Ecto neural progenitor cell (in vitro differentiated cells): ENCODE measurements around the gene ZNF12.
"Not testable (repeated sequence)": the region's sequence is repeated elsewhere in the genome, so short reads cannot be mapped to it uniquely, and the experiment has no call there.

ENCODE experiments used
- DNase-seq: peaks from one replicate; pipeline ENCODE4 v3.0.0-alpha.2; 2018; ENCODE audit warnings: low spot score

The ZNF12 gene

DNA sequence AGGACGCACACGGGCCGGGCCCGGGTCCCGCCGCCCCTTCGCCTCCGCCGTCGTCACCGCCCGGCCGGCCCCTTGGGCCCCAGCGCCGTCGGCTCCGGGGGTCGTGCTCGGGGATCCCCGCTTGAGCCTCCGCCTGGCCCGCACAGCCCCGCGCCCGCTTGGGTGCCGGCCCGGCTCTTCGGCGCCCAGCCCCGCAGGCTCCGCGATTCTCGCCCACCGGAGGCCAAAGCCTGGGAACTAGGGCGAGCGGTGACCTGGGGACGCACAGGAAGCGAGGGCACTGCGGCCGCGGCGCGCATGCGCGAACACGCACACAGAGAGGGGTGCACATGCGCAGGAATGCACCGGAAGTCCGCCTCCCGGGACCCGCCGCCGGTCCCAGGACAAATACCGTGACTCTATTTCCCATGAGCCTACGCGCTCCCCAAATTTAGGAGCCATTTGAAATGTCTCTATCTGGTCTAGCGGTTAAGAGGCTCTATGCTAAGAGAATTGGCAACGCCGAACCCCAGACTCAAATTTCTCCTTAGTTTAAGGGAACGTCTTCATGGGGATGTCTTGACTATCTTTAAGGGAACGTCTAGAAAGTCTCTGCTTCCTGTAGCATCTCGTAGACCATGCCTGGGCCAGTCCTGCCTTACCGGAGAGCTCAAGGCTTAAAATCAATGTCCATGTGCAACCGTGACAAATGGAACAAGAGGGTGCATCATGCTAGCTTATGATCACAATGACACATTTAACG is at the start of gene ZNF12:
Gene ZNF12, minus strand, starts transcription at position 282 of the 742 bp plus-strand sequence. CDS start 1,774 bp downstream, outside the sequence.
- peak; percentile 97 for DNase-seq

DNA sequence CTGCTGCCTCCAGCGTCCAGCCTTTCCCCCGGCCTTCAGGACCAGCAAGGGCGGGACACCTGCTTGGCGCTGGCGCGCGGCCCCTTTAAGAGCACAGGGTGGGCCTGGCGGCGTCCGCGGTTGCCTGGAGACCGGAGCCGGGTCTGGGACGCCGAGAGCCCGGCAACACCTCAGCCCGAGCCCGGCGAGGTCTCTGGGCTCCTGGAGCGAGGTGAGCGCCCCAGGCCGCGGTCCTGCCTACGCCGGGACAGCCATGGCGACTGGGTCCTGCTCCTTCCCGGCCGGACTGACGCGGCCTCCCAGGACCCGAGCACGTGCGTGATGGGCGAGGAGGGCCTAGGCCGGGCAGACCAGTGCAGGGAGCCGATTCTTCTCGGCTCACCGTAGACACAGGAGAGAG is 47.2 kb upstream of the ZNF12 start, which contains the start of gene RSPH10B2:
Gene RSPH10B2, plus strand, starts transcription at position 140 of the 400 bp plus-strand sequence. CDS start 3,575 bp downstream, outside the sequence.
- DNase-seq = not testable (repeated sequence)

DNA sequence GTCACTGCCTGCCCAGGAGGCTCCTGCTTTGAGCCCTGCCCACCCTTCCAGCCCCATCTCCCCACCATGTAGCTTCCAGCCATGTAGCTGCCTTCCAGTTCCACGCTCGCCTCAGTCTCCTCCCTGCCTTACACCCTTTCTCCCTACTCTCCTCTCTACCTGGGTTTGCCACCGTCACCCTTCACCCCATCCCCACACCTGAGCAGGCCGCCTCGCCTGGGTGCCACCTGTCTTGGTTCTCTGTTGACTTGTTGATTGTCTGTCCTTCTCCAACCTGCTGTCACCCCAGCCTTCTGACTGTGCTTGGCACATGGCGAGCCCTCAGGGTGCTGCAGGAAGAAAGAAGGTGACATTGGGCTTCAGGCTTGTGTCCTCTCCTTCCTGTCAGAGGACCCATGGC is 43.4 kb upstream of the ZNF12 start:
- DNase-seq = not testable (repeated sequence)

DNA sequence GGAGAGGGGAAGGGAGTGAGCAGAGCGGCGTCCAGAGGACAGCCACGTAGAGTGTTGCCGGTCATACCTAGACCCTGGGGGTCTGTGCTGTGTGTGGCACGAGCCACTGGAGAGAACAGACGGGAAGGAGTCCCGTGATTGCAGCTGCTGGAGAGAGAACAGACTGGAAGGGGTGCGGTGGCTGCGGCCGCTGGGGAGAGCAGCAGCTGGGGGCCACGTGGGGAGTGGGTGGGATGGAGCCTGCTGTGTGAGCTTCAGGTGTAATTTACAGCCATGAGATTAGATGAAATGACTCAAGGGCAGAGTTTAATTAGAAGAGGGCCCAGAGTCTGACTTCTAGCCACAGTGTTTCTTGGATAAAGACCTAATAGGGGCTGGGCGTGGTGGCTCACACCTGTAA is 42.6 kb upstream of the ZNF12 start:
- not testable (repeated sequence) for DNase-seq

DNA sequence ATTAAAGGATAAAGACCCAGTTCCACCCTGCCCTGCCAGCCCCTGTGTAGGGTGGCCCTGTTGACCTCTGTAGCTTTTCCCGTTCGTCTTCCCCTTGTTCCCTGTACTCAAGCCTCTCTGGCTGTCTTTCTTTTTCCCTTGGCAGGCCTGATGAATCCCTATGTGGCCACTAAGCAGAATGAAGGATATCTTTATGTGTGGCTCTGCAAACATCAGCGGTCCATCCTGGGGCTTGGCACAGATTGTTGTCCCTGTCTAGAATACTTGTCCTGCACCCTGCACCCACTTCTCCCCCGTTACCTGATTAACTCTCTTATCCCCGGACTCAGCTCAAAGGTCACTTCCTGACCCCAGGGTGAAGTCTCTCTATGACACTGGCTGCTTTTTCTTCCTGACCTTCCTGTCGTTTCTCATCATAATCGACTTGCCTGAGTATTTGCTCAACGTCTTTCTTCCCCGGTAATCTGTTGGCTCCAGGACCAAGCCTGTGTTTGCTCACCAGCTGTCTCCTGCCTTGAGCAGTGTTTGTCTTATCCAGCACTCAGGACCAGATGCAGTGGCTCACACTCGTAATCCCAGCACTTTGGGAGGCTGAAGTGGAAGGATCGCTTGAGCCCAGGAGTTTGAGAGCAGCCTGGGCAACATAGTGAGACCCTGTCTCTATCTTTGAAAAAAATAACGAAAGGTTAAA is 37.8 kb upstream of the ZNF12 start:
- DNase-seq = not testable (repeated sequence)

DNA sequence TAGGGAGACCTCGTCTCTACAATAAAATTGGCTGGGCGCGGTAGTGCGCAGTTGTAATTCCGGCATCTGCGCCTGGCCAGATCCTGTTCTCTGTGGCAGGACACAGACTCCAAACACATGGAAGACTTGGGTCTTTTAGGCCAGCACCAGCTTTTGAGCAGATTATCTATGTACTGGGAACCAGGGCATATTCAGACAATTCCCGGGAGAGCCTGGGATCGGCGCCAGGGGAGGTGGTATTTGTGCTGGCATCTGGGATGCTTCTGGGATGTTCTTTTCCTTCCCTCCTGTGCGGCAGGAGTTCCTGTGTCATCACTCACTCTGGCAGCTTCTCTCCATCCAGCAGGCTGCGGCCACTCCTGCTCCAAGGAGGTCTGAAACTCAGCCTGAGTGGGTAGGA is 31.7 kb upstream of the ZNF12 start:
- not testable (repeated sequence) for DNase-seq

DNA sequence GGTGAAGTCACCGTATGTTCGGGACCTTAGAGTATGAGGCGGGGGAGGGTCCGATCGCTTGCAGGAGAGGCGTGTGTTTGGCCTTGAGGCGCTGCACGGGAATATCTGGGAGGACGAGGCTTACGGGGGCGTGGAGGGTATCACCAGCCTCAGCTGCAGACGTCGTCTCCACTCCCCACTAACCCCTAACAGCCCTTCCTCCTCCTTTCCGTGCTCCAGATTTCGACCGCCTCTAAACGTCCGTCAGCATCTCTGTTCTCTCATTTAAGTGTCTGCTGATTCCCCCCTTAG is 23.5 kb upstream of the ZNF12 start:
- DNase-seq = no peak

DNA sequence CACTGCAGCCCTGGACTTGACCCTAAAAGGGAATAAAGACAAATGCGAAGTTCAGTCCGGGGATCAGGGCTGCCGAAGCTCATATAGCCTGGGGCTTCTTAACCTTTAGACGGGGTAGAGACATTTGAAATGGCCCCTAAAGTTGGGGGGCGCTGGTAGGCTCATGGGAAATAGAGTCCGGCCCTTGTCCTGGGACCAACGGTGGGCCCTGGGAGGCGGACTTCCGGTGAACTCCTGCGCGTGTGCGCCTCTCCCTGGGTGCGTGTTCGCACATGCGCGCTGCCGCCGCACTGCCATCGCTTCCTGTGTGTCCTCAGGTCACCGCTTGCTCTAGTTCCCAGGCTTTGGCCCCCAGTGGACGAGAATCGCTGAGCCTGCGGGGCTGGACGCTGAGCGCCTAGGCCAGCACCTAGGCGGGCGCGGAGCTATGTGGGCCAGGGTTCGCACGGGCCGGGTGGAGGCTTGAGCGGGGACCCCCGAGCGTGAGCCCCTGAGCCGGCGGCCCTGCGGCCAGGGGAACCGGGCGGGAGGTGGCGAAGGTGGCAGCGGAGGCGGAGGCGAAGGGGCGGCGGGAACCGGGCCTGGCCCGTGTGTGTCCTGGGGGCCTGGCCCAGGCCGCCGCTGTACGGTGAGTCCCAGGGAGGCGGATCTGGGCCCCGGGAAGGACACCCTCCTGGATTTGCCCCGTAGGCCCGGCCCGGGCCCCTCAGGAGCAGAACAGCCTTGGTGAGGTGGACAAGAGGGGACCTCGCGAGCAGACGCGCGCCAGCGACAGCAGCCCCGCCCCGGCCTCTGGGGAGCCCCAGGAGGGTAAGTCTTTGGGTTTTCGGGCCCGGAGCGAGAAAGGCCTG is 23.0 kb upstream of the ZNF12 start:
- DNase-seq = peak; percentile 92

DNA sequence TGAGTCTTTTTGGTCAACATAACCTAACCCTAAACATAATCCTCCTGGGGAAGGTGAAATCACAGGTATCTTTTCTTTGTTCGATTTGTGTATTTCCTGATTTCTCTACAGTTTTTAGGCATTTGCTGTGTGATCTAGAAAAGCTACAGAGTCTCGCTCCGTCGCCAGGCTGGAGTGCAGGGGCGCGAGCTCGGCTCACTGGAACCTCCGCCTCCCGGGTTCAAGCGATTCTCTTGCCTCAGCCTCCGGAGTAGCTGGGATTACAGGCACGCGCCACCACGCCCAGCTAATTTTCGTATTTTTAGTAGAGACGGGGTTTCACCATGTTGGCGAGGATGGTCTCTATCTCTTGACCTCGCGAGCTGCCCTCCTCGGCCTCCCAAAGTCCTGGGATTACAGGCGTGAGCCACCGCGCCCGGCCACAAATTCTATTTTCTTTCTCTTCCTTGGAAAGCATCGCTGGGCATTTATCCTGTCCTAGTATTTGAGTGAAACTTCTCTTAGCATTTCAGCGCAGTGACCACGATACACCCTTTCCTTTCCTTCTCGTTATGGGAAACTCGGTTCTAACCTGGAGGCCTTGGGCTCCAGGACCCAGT is 22.2 kb upstream of the ZNF12 start:
- not testable (repeated sequence) for DNase-seq

DNA sequence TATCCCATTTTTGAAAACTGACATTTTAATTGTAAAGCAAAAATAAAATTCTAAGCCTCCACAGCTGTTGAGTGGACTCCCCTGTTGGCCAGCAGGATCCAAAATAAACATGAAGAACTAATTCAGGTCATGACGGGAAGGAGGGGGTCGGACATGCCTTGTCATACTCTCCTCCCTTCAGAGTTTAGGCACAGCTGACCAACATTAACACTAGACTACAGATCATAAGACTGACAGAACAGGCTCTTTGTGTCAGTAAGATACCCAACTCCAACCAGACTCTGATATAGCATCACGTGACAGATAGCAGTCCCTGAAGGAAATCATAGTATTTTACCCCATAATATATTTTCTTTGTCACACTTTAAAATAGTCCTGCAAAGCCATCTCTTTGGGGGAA is 20.9 kb upstream of the ZNF12 start:
- no peak for DNase-seq

DNA sequence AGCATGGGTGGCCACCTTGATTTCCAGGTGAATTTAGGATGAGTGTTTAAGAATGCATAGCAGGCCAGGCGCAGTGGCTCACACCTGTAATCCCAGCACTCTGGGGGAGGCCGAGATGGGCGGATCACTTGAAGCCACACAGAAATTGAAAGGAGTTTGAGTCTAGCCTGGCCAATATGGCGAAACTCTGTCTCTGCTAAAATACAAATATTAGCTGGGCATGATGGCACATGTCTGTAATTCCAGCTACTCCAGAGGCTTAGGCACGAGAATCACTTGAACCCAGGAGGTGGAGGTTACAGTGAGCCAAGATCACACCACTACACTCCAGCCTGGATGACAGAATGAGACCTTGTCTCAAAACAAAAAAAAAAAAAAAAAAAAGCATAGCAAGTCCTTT is 19.6 kb upstream of the ZNF12 start:
- DNase-seq = not testable (repeated sequence)

DNA sequence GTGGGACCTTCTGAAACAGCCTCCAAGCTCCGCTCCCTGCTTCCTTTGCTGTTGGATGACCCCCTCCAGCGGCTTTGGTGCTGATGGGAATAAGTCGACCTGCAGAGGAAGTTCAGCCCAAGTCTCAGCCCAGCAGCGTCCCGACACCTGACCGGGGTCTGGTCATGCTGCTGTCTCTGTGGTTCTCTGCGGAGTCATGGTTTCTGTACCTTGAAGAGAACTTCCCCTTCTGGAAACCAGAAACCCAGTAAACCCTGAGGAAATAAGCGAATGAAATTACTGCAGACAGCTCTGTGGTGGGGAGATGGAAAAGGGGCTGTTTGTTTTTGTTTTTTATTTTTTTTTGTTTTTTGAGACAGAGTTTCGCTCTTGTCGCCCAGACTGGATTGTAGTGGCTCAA is 18.3 kb upstream of the ZNF12 start:
- DNase-seq = no peak

DNA sequence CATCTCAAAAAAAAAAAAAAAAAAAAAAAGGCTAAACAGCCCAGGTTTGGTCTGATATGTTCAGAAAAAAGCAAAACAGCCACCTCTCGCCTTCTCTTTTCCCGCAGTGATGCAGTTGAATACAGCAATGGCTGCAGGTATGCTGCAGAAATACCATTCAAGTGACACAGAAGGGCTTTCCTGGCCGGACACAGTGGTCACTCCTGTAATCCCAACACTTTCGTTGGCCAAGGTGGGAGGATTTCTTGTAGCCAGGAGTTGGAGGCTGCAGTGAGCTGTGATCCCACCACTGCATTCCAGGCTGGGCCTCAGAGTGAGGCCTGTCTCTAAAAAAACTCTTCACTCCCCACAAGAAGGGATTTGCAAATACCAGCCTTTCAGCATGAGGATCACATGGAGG is 17.6 kb upstream of the ZNF12 start:
- DNase-seq = not testable (repeated sequence)

DNA sequence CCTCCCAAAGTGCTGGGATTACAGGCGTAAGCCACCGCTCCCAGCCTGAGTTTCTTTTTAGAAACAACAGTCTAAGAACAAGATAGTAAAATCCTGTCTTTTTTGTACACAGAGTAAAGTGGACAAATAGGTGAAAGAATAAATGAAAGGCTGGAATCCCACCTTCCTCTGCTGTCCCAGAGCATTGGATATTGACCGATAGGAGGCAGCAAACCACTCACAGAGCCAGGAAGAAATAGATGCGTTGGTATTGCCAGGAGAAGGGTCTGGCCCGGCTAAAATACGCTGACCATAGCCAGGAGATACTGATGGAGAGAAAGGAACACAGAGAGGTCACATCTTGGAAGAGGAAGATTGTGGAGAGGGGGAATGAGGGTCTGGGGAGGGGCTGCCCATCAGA is 11.4 kb upstream of the ZNF12 start:
- no peak for DNase-seq

DNA sequence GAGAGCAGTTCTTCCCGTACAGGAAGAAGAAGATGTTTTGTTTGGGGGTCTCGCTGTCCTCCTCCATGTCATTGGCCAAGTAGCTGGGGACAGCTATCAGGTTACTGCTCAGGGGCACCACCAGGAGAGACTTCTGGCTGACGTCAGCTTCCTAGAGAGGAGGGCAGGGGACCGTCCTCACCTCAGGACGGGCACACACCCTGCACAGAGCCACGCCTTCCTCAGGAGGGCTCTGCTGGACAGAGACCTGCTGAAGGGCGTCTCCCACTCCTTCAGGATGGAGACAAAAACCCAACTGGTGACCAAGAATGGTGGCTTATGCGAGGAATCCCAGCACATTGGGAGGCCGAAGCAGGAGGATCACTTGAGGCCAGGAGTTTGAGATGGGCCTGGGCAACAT is 9.2 kb upstream of the ZNF12 start:
- DNase-seq = not testable (repeated sequence)

DNA sequence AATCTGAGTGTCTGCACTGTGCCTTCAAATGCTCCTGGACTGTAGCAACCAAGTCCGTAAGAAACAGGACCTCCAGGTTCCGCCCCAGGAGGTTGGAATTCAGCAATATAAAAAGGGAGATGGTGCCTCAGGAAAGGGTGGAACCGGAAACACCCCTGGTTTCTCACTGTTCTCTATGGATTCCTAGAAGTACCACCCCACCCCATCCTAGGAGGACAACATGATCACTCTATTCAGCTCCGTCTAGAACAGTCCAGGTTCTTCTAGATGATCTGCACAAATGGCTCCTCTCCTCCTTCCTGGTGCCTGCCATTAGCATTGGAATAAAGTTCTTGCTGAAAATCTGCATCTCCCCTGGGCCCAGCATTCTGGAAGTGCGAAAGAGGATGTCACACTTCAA is 7.6 kb upstream of the ZNF12 start:
- no peak for DNase-seq

DNA sequence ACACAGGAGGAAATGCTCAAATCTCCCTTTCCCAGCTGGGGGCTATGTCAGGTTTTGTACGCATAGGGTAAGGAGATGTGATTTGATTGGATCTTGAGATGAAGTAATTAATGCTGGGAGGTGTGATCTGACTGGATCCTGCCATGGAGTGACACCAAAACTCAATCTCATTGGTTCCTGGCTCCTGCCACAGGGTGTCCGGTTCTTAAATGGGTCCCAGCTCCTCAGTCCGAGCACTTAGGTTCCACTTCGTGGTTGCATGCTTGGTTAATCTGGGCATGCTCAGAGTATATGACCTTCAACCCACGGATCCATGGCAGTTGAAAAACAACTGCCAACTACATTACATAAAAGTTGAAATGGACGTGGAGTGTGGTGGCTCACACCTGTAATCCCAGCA is 3.1 kb upstream of the ZNF12 start:
- no peak for DNase-seq

DNA sequence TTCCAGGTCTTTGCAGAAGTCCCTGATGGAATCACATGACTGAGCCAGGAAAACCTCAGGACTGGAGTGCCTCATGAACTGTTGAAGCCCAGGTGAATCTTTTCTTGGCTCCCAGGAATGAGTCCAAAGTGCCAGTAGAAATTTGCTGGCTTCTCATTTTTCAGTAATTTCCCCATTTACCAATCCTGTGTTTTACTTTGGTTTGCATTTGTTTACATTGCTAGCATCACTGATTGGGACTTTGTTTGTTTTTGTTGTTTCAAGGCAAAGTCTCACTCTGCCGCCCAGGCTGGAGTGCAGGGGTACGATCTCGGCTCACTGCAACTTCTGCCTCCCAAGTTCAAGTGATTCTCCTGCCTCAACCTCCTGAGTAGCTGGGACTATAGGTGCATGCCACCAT is 1.6 kb upstream of the ZNF12 start:
- DNase-seq = no peak

DNA sequence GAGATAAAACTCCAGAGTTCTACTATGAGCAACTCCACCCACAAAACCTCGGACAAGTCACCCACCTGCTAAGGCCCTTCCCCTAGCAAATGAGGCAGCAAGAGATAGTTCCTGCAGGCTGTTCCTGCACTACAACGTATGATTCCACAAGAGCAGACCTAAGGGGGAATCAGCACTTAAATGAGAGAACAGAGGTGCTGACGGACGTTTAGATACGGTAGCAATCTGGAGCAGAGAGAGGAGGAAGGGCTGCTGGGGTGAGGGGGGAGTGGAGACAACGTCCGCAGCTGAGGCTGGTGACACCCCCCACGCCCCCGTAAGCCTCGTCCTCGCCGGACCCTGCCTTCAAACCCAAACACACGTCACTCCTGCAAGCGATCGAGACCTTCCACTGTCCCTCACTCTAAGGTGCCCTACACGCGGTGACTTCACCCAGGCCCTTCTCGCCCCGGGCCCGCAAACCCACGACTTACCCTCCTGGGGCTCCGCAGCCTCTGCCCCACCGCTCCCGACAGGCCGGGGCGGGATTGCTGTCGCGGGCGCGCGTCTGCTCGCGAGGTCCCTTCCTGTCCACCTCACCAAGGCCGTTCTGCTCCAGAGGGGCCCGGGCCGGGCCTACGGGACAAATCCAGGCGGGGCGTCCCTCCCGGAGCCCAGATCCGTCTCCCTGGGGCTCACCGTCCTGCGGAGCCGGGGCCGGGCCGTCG is 635 bp downstream of the ZNF12 start:
- DNase-seq = no peak

DNA sequence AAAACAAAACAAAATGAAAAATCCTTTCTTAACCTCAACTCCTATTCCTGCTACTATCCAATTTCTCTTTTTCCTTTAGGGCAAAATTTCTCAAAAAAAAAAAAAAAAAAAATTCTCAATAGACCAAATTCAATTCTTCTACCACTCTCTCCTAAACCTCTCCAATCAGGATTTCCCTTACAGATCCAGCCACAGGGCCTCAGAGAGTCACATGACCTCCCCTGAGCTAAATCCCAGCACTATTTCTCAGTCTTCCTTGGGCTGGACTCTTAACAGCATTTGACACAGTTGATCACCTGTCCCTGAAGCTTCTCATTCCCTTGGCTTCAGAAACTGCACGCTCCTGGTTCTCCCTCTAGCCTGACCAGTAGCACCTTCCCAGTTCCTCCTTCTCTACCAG is 4.9 kb downstream of the ZNF12 start:
- DNase-seq = no peak

DNA sequence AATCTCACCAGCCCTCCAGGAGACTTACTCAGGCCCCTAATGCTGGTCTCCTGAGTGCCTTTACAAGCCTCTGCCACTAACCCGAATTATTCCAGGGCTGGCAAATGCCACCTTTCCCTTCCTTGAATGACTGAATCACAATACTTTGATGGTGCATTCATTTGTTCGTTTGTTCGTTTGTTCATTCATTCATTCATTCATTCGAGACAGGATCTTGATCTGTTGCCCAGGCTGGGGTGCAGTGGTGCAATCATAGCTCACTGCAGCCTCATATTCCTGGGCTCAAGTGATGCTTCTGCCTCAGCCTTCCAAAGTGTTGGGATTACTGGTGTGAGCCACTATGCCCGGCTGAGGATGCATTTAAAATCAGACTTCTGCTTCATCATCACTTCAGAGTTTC is 6.0 kb downstream of the ZNF12 start:
- no peak for DNase-seq

DNA sequence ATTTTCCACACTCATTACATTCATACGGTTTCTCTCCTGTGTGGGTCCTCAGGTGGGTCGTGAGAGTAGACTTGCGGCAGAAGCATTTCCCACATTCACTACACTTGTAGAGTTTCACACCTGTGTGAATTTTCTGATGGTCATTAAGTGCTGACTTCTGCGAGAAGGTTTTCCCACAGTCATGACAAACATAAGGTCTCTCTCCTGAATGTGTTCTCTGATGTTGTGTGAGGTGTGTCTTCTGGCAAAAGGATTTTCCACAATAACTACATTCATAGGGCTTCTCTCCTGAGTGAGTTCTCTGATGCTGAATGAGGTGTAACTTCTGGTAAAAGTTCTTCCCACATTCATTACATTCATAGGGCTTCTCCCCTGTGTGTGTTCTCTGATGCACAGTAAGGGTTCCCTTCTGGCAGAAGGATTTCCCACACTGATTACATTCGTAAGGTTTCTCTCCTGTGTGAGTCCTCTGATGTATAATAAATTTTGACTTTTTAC is 15.1 kb downstream of the ZNF12 start:
- no peak for DNase-seq
